MM.1S (cell line): ENCODE measurements around the gene RYR2.
A peak's percentile ranks its signal among the peaks of the same experiment; 100 is the strongest.

Source experiments
- DNase-seq: peaks from one replicate; pipeline ENCODE4 v3.0.0-alpha.2; 2015
- H2AFZ ChIP-seq: fragments of 300-600 bp; sonication (generic); 2 replicates; pipeline ENCODE4 v1.6.0; 2016; ENCODE audit warnings: antibody characterized with exemption, low read length
- H3F3A ChIP-seq: fragments of 300-600 bp; sonication (generic); 2 replicates; pipeline ENCODE4 v1.6.1; 2016; ENCODE audit warnings: mild to moderate bottlenecking, antibody characterized with exemption, low read length, moderate library complexity, mixed read lengths; ENCODE audit not compliant: insufficient read depth
- H3K27ac ChIP-seq: fragments of 300-600 bp; sonication (generic); 2 replicates; pipeline ENCODE4 v1.5.1; 2016; ENCODE audit warnings: mild to moderate bottlenecking, low read length
- H3K27me3 ChIP-seq: fragments of 300-600 bp; sonication (generic); replicated peaks from 2 replicates; pipeline ENCODE4 v1.6.0; 2016; ENCODE audit warnings: low read length; ENCODE audit not compliant: insufficient read depth
- H3K36me3 ChIP-seq: fragments of 300-600 bp; sonication (generic); replicated peaks from 2 replicates; pipeline ENCODE4 v1.6.1; 2016; ENCODE audit warnings: mild to moderate bottlenecking, low read length, mixed read lengths; ENCODE audit not compliant: insufficient read depth
- H3K4me1 ChIP-seq: fragments of 300-600 bp; sonication (generic); 2 replicates; pipeline ENCODE4 v1.6.1; 2016; ENCODE audit warnings: low read length, mixed read lengths
- H3K4me2 ChIP-seq: fragments of 300-600 bp; sonication (generic); 2 replicates; pipeline ENCODE4 v1.6.0; 2016; ENCODE audit warnings: low read depth, low read length
- H3K4me3 ChIP-seq: fragments of 300-600 bp; sonication (generic); 2 replicates; pipeline ENCODE4 v1.5.1; 2016; ENCODE audit warnings: low read length, mixed read lengths
- H3K79me2 ChIP-seq: fragments of 300-600 bp; sonication (generic); 2 replicates; pipeline ENCODE4 v1.6.1; 2016; ENCODE audit warnings: mixed run types, low read length, mixed read lengths
- H3K9ac ChIP-seq: fragments of 300-600 bp; sonication (generic); 2 replicates; pipeline ENCODE4 v1.6.1; 2016; ENCODE audit warnings: low read length, mixed read lengths
- H3K9me2 ChIP-seq: fragments of 300-600 bp; sonication (generic); replicated peaks from 2 replicates; pipeline ENCODE4 v1.6.1; 2016; ENCODE audit warnings: mild to moderate bottlenecking, low read length, mixed read lengths; ENCODE audit not compliant: insufficient read depth
- H3K9me3 ChIP-seq: fragments of 300-600 bp; sonication (generic); replicated peaks from 2 replicates; pipeline ENCODE4 v1.6.1; 2016; ENCODE audit warnings: mild to moderate bottlenecking, low read length, mixed read lengths; ENCODE audit not compliant: insufficient read depth
- H4K20me1 ChIP-seq: fragments of 300-600 bp; sonication (generic); 2 replicates; pipeline ENCODE4 v1.6.1; 2016; ENCODE audit warnings: mild to moderate bottlenecking, low read length, moderate library complexity, mixed read lengths; ENCODE audit not compliant: insufficient read depth
- EZH2 ChIP-seq: fragments of 300-600 bp; sonication (generic); optimal IDR thresholded peaks from 2 replicates; pipeline ENCODE3; 2017; ENCODE audit warnings: low read depth, mild to moderate bottlenecking, antibody characterized with exemption, low read length, mixed read lengths
- EZH2phosphoT487 ChIP-seq: fragments of 300-600 bp; sonication (generic); IDR thresholded peaks from 2 replicates; pipeline ENCODE4 v1.6.1; 2018; ENCODE audit warnings: antibody characterized with exemption, low read length
- TF ChIP-seq, protein P1 (sequence below): fragments of 300-600 bp; sonication (generic); IDR thresholded peaks from 2 replicates; pipeline ENCODE4 v1.5.1; 2016; ENCODE audit warnings: antibody characterized with exemption, low read length, mixed read lengths

The RYR2 gene

DNA sequence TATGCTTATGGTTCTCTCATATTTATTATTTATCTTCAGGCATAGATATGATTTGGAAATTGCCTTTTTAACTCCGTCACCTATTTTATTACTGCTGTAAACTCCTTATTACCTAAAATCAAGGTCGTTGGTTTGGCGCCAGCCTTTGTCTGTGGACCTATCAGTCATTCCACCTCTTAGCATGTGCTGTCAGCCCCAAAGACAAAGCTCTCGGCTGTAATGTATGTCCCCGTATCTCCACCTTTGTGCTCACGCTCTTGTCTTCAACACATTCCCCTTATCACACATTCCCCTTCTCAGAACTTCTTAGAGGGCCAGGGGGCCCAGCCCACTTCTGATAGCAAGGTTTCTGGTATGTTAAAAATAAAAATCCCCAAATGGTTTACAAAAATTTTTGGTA lies 342.2 kb downstream of the RYR2 start:
- no peak overlapping the region for H2AFZ ChIP-seq

GRCh38 chr1:237386362-237387143 lies 344.6 kb downstream of the RYR2 start:
- H3K79me2 ChIP-seq: no peaks in the 10 kb centered on the region
- H3K4me3 ChIP-seq: no peak overlapping the region
- H3K4me2 ChIP-seq: no peak overlapping the region
- H3F3A ChIP-seq: no peaks in the 10 kb centered on the region
- H3K9me3 ChIP-seq: no peaks in the 10 kb centered on the region
- H3K27ac ChIP-seq: no peak overlapping the region
- no peak overlapping the region for H3K9ac ChIP-seq
- TF ChIP-seq, protein P1, sequence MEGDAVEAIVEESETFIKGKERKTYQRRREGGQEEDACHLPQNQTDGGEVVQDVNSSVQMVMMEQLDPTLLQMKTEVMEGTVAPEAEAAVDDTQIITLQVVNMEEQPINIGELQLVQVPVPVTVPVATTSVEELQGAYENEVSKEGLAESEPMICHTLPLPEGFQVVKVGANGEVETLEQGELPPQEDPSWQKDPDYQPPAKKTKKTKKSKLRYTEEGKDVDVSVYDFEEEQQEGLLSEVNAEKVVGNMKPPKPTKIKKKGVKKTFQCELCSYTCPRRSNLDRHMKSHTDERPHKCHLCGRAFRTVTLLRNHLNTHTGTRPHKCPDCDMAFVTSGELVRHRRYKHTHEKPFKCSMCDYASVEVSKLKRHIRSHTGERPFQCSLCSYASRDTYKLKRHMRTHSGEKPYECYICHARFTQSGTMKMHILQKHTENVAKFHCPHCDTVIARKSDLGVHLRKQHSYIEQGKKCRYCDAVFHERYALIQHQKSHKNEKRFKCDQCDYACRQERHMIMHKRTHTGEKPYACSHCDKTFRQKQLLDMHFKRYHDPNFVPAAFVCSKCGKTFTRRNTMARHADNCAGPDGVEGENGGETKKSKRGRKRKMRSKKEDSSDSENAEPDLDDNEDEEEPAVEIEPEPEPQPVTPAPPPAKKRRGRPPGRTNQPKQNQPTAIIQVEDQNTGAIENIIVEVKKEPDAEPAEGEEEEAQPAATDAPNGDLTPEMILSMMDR: peak; percentile 79
- no peak for TF ChIP-seq EZH2phosphoT487
- H3K4me1 ChIP-seq: no peaks in the 10 kb centered on the region
- no peak overlapping the region for H2AFZ ChIP-seq
- no peaks in the 10 kb centered on the region for H3K9me2 ChIP-seq
- no peaks in the 10 kb centered on the region for H3K36me3 ChIP-seq
- DNase-seq: peak; percentile 29
- H3K27me3 ChIP-seq: no peaks in the 10 kb centered on the region
- H4K20me1 ChIP-seq: 0 out of 2 replicates have a peak, but pooled peaks cover 2% of the 10 kb centered on the region

More for the DNA sequence above, 342.2 kb downstream of the RYR2 start:
- H3K79me2 ChIP-seq: no peaks in the 10 kb centered on the region
- no peak overlapping the region for H3K27ac ChIP-seq
- TF ChIP-seq EZH2 (no peak), EZH2phosphoT487 (no peak)
- TF ChIP-seq, protein P1: no peak
- H3K9me2 ChIP-seq: no peaks in the 10 kb centered on the region
- no peaks in the 10 kb centered on the region for H3F3A ChIP-seq
- no peaks in the 10 kb centered on the region for H3K27me3 ChIP-seq
- no peak overlapping the region for H3K4me3 ChIP-seq
- H3K4me1 ChIP-seq: no peaks in the 10 kb centered on the region
- no peaks in the 10 kb centered on the region for H3K36me3 ChIP-seq
- DNase-seq: no peak
- H3K9me3 ChIP-seq: no peaks in the 10 kb centered on the region
- H3K9ac ChIP-seq: no peak overlapping the region
- H4K20me1 ChIP-seq: 0 out of 2 replicates have a peak, but pooled peaks cover 2% of the 10 kb centered on the region
- H3K4me2 ChIP-seq: no peak overlapping the region

- Histone ChIP-seq H3K27ac (no peak overlapping the region), H2AFZ (no peak overlapping the region), H3F3A (no peaks in the 10 kb centered on the region), H4K20me1 (0 out of 2 replicates have a peak, but pooled peaks cover 2% of the 10 kb centered on the region), H3K79me2 (no peaks in the 10 kb centered on the region), H3K9me2 (no peaks in the 10 kb centered on the region), H3K9ac (no peak overlapping the region), H3K4me2 (no peak overlapping the region), H3K9me3 (no peaks in the 10 kb centered on the region), H3K27me3 (no peaks in the 10 kb centered on the region), H3K36me3 (no peaks in the 10 kb centered on the region), H3K4me3 (no peak overlapping the region), H3K4me1 (no peaks in the 10 kb centered on the region)
- TF ChIP-seq EZH2 (no peak), EZH2phosphoT487 (no peak)
- TF ChIP-seq, protein P1: no peak
- no peak for DNase-seq
These were observed 345.1 kb downstream of the RYR2 start for GRCh38 chr1:237387144-237387505.
